CD4-positive, alpha-beta T cell treated with Interleukin-4 for 4 hours (primary cell): ENCODE results near the gene YPEL2.

Source experiments
- DNase-seq: peaks from one replicate; pipeline ENCODE4 v3.0.0-alpha.2; 2020

Gene YPEL2

GRCh38 chr17:59330053-59330942 lies 1.2 kb upstream of the YPEL2 start:
- DNase-seq: peak; percentile 45

- no peak for DNase-seq
Measured at GRCh38 chr17:59331929-59332748, 684 bp downstream of the YPEL2 start.

- DNase-seq: peak; percentile 6
Measured at GRCh38 chr17:59332749-59333377, 1.4 kb downstream of the YPEL2 start.

- DNase-seq: no peak
Measured at GRCh38 chr17:59333836-59334235, 2.4 kb downstream of the YPEL2 start.

- no peak for DNase-seq
Measured at GRCh38 chr17:59335685-59336084, 4.2 kb downstream of the YPEL2 start.

- DNase-seq: no peak
Measured at GRCh38 chr17:59337741-59338299, 6.4 kb downstream of the YPEL2 start.

GRCh38 chr17:59338498-59338897 lies 7.0 kb downstream of the YPEL2 start:
- DNase-seq: no peak

GRCh38 chr17:59341922-59342321 lies 10.5 kb downstream of the YPEL2 start:
- DNase-seq: no peak

- no peak for DNase-seq
Measured at GRCh38 chr17:59342681-59343131, 11.3 kb downstream of the YPEL2 start.

GRCh38 chr17:59345476-59345875 lies 14.0 kb downstream of the YPEL2 start:
- DNase-seq: no peak

GRCh38 chr17:59346341-59346740 lies 14.9 kb downstream of the YPEL2 start:
- no peak for DNase-seq

GRCh38 chr17:59346876-59347407 lies 15.5 kb downstream of the YPEL2 start:
- no peak for DNase-seq

GRCh38 chr17:59347975-59348391 lies 16.5 kb downstream of the YPEL2 start:
- DNase-seq: no peak

- DNase-seq: no peak
Measured at GRCh38 chr17:59349178-59349577, 17.7 kb downstream of the YPEL2 start.

- peak; percentile 19 for DNase-seq
Measured at GRCh38 chr17:59353106-59353854, 21.8 kb downstream of the YPEL2 start.

GRCh38 chr17:59353936-59354755 lies 22.7 kb downstream of the YPEL2 start:
- no peak for DNase-seq

- no peak for DNase-seq
Measured at GRCh38 chr17:59355030-59355701, 23.7 kb downstream of the YPEL2 start.

GRCh38 chr17:59355702-59356325 lies 24.4 kb downstream of the YPEL2 start:
- no peak for DNase-seq

- DNase-seq: no peak
Measured at GRCh38 chr17:59356543-59357218, 25.2 kb downstream of the YPEL2 start.
